K562 (cell line): ENCODE measurements around the gene LBH. TPM values are rescaled to one million over a fixed set of nuclear protein-coding genes. Genes with fewer than 3 reads are reported as not detected.

ENCODE experiments used
- ATAC-seq: fragments of 200-7000 bp; cut with Tn5 transposase; 3 replicates; pipeline ENCODE4 v1.9.1; 2020; ENCODE audit warnings: moderate library complexity
- BruUV-seq: library from RNA; stranded (reverse); fragments of 400-500 nt; replicated peaks from 2 replicates; lab custom pipeline; 2021; lab: Mats Ljungman, UMichigan
- CTCF ChIA-PET: fragments of 300-600 bp; formaldehyde crosslinking; extraction: SDS; loops from one replicate; lab custom pipeline; 2021; ENCODE audit warnings: low intra/inter-chr PET ratio; lab: Yijun Ruan, JAX
- POLR2A ChIA-PET: fragments of 300-600, 350-650 bp; sonication (Branson Sonifier 250); formaldehyde crosslinking; extraction: SDS; loops from one replicate; lab custom pipeline; 2021; ENCODE audit warnings: antibody characterized with exemption, inconsistent platforms; lab: Yijun Ruan, JAX
- DNase-seq, 4 experiments: peaks; one replicate each; pipeline versions ENCODE4 v3.0.0 to v3.0.0-alpha.2; 2011 to 2018; ENCODE audit warnings: low spot score in 3 of 4, mixed read lengths in 3 of 4; ENCODE audit errors: extremely low read depth in 1 of 4
- FAIRE-seq: peaks from 2 replicates; lab custom pipeline; 2011; peaks lifted over from hg19 to GRCh38; lab: Jason Lieb, UNC
- H2AFZ ChIP-seq: 2 replicates; pipeline ENCODE4 v1.6.0; 2011; ENCODE audit warnings: low read depth, low read length, control low read depth, inconsistent platforms
- H3K27ac ChIP-seq: fragments of 200-600 bp; 3 replicates; pipeline ENCODE4 v1.8.0; 2011; ENCODE audit warnings: low read depth, mild to moderate bottlenecking, control low read depth, inconsistent platforms, low read length, moderate library complexity, mixed read lengths; ENCODE audit errors: extremely low read depth
- H3K27me3 ChIP-seq, 2 experiments: fragments of 300-600 bp in 1 of 2; 2 replicates in 1 of 2; 3 replicates in 1 of 2; pipeline versions ENCODE4 v1.6.0 to v1.8.0; 2011; ENCODE audit warnings: inconsistent platforms in 2 of 2, low read length in 2 of 2, mild to moderate bottlenecking in 1 of 2, mixed read lengths in 1 of 2, moderate library complexity in 1 of 2; ENCODE audit not compliant: control insufficient read depth in 2 of 2, insufficient read depth in 2 of 2
- H3K36me3 ChIP-seq: fragments of 300-600 bp; 3 replicates; pipeline ENCODE4 v1.8.0; 2011; ENCODE audit warnings: mild to moderate bottlenecking, low read length, inconsistent platforms; ENCODE audit not compliant: control insufficient read depth, insufficient read depth
- H3K4me1 ChIP-seq, 2 experiments: fragments of 200-600 bp in 1 of 2; replicated peaks in 1 of 2; 2 replicates in 1 of 2; 3 replicates in 1 of 2; pipeline versions ENCODE4 v1.5.1 to v1.8.0; 2011; ENCODE audit warnings: inconsistent platforms in 2 of 2, low read length in 2 of 2, mild to moderate bottlenecking in 1 of 2, mixed read lengths in 1 of 2, moderate library complexity in 1 of 2; ENCODE audit not compliant: control insufficient read depth in 2 of 2, insufficient read depth in 2 of 2
- H3K4me2 ChIP-seq: 2 replicates; pipeline ENCODE4 v1.6.1; 2011; ENCODE audit warnings: low read length, control low read depth, inconsistent platforms, mixed read lengths; ENCODE audit not compliant: insufficient read depth
- H3K4me3 ChIP-seq: fragments of 200-600 bp; sonication (generic), shearing (Covaris generic); 2 replicates; pipeline ENCODE4 v1.5.1; 2016; ENCODE audit warnings: control low read depth, inconsistent platforms
- H3K79me2 ChIP-seq: fragments of 200-600 bp; 3 replicates; pipeline ENCODE4 v1.8.0; 2011; ENCODE audit warnings: low read length, inconsistent platforms; ENCODE audit not compliant: control insufficient read depth, insufficient read depth
- H3K9ac ChIP-seq, 2 experiments: 2 replicates each; pipeline versions ENCODE4 v1.6.0 to v1.6.1; 2011; ENCODE audit warnings: low read depth in 2 of 2, low read length in 2 of 2, control low read depth in 1 of 2, inconsistent platforms in 1 of 2, mild to moderate bottlenecking in 1 of 2, mixed read lengths in 1 of 2; ENCODE audit not compliant: insufficient read depth in 1 of 2
- H3K9me1 ChIP-seq: one replicate; pipeline ENCODE4 v1.6.0; 2011; ENCODE audit warnings: inconsistent platforms, mild to moderate bottlenecking, low read length, moderate library complexity; ENCODE audit not compliant: control insufficient read depth, insufficient read depth
- H3K9me3 ChIP-seq: replicated peaks from 2 replicates; pipeline ENCODE4 v1.5.1; 2011; ENCODE audit warnings: low read depth, low read length, inconsistent platforms; ENCODE audit not compliant: control insufficient read depth, insufficient read depth
- H4K20me1 ChIP-seq: replicated peaks from 2 replicates; pipeline ENCODE4 v1.6.1; 2011; ENCODE audit warnings: low read length, inconsistent platforms, mixed read lengths; ENCODE audit not compliant: control insufficient read depth, insufficient read depth
- KDM2B ChIP-seq: fragments of 250-450 bp; sonication (Bioruptor Pico); IDR thresholded peaks from 2 replicates; pipeline ENCODE4 v1.8.0; 2021; ENCODE audit warnings: mild to moderate bottlenecking, moderate library complexity
- KDM5B ChIP-seq: fragments of 200-600 bp; sonication (generic); IDR thresholded peaks from 2 replicates; pipeline ENCODE4 v1.6.1; 2012; ENCODE audit warnings: low read depth, mild to moderate bottlenecking, moderate library complexity, low read length, control low read depth, inconsistent platforms; ENCODE audit not compliant: insufficient replicate concordance
- MLLT1 ChIP-seq, 2 experiments: fragments of 450-650 bp; IDR thresholded peaks; 2 replicates each; pipeline ENCODE4 v1.6.1; 2016
- ZBTB33 ChIP-seq: sonication (generic); formaldehyde crosslinking; IDR thresholded peaks from 2 replicates; pipeline ENCODE4 v1.8.1; 2023; ENCODE audit warnings: mild to moderate bottlenecking, missing genetic modification reagents
- WGBS: fragments of 100-300 bp; shearing (Covaris generic); methylation state at CpG from one replicate; pipeline ENCODE4 v1.1.6; 2016; ENCODE audit warnings: low coverage, mixed read lengths; ENCODE audit not compliant: insufficient coverage; ENCODE audit errors: missing lambda C conversion rate; 5-methylcytosine and 5-hydroxymethylcytosine counted together
- in situ Hi-C: fragments of 300-500 bp; cut with MboI; formaldehyde crosslinking; loops from 4 replicates; pipeline ENCODE4 v1.15.0; 2018; ENCODE audit warnings: inconsistent platforms, mixed read lengths
- intact Hi-C: fragments of 100-400 bp; cut with micrococcal nuclease; formaldehyde crosslinking; loops from 2 replicates; pipeline ENCODE4 v1.14.2; 2022
- polyA plus RNA-seq, 8 experiments: library from polyadenylated mRNA; depleted of rRNA in 4 of 8; stranded (reverse) in 5 of 8; unstranded in 3 of 8; fragments of >200 nt; fragmentation: Nextera tagmentation in 2 of 8; fragmentation: Illumina TruSeq in 1 of 8; extraction: Ambion mirVana in 2 of 8; extraction: Trizol in 1 of 8; gene quantifications; 2 replicates each; pipeline versions ENCODE4 v1.2.1 to v1.2.3, GENCODE V29; 2011 to 2014; ENCODE audit warnings: inconsistent platforms in 1 of 8, missing spikeins in 1 of 8
- total RNA-seq, 7 experiments: library from RNA; depleted of rRNA in 6 of 7; stranded (reverse); fragments of >200 nt in 6 of 7; fragmentation: Illumina TruSeq in 2 of 7; extraction: Trizol in 2 of 7; gene quantifications; 2 replicates each; pipeline versions ENCODE4 v1.2.1 to v1.2.3, GENCODE V29; 2011 to 2021; ENCODE audit warnings: low replicate concordance in 1 of 7

Gene LBH
- total and polyA plus RNA-seq, 9 of the 15 experiments (the other 6 are each of a cell fraction or from before 2014, with no cell fraction given) = 3.1 to 13.4 (median 7.4) TPM

GRCh38 chr2:30191107-30191506 is 40.2 kb upstream of the LBH start:
- 86% methylated on average over 8 of the region's 10 CpGs for WGBS
- CTCF ChIA-PET = no interaction called here
- no peak for ATAC-seq
- H3K4me3 ChIP-seq = no peak overlapping the region
- in situ Hi-C loops (no loop called here), intact Hi-C loops (no loop called here)
- no peaks in the 10 kb centered on the region for H3K79me2 ChIP-seq
- peak overlapping the region; percentile 76 for H3K4me2 ChIP-seq
- no peaks in the 10 kb centered on the region for H3K27me3 ChIP-seq
- H3K4me1 ChIP-seq = peaks cover 43 to 52% of the 10 kb centered on the region in 2 experiments; a peak in 4 of 5 replicates
- no peaks in the 10 kb centered on the region for H4K20me1 ChIP-seq
- POLR2A ChIA-PET = interaction anchor here (0.6 to 1.1 kb wide), 5 partner anchors 36 to 621 kb away, joined by 3 read pairs; no protein-coding TSS in a partner anchor
- no peak for FAIRE-seq
- H3K36me3 ChIP-seq = no peaks in the 10 kb centered on the region
- no TSS peak for BruUV-seq
- H3K9ac ChIP-seq = peak overlapping the region in 1 of 2 experiments; percentile 61; a peak in 2 of 4 replicates
- no peaks in the 10 kb centered on the region for H3K9me1 ChIP-seq
- no peaks in the 10 kb centered on the region for H3K9me3 ChIP-seq
- peak overlapping the region; percentile 85 for H3K27ac ChIP-seq
- TF ChIP-seq KDM2B (CRISPR knock-in tag) (no peak), KDM5B (peak; percentile 13), ZBTB33 (CRISPR knock-in tag) (peak; percentile 59; the same call in 1 of the 2 replicates), MLLT1 (IDR thresholded peaks at IDR 0.05) (0 out of 4 replicates have a peak, but pooled peaks of 1 of the 2 experiments have one; percentile 7)
- DNase-seq = no peak
- H2AFZ ChIP-seq = peak overlapping the region; percentile 94
